Stimulated activated CD4-positive, alpha-beta T cell treated with anti-CD3 and anti-CD28 coated beads, TNF-alpha, amount 100 ng/mL, for 48 hours (primary cell): ENCODE results near the gene ERFL.
"Not testable (repeated sequence)": the region's sequence is repeated elsewhere in the genome, so short reads cannot be mapped to it uniquely, and the experiment has no call there.

Source experiments
- DNase-seq, 3 donors: peaks; one replicate each; pipeline ENCODE4 v3.0.0-alpha.2; 2020; ENCODE audit warnings: low read depth in 3 of 3

Gene ERFL

GRCh38 chr19:41877916-41878905 lies 50.0 kb downstream of the ERFL start:
- DNase-seq: no peak

DNA sequence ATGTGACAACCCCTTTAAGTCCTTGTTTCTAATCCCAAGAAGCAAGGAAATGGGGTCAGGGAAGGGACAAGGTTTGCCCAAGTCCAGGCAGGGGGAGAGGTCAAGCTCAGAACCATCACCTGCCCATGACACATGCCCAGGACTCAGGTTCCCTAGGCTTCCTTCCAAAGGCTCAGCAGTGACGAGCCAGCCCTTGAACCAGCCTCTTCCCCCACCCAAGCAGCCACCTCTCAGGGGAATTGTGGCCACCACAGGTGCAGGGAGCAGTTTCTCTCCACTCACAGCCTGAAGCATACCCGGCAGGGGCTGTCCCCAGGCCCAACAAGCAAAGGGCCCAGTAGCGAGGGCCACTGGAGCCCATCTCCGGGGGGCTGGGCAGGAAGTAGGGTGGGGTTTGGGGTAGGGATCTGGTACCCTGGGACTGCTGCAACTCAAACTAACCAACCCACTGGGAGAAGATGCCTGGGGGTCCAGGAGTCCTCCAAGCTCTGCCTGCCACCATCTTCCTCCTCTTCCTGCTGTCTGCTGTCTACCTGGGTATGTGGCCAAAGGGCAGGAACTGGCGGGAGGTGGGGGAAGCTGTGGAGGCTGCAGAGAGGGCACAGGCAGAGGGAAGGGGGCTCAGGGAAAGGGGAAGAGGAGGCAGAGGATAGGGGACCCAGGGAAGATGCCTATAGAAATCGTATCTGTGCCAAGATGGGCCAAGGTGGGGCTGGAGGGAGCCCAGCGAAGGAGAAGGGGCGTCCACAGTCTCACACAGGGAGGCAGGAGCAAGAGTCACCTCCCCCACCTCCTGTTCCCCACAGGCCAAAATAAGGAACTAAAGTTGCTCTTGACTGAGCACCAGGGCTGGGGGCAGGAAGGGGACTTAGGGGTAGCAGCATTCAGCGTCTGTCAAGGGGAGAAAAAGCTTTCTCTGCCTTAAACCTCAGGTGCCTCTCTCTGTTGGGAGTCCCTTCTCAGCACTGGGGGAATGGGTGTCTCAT lies 51.1 kb downstream of the ERFL start, which contains the start of gene CD79A:
Gene CD79A, plus strand, starts transcription at position 433 of the 986 bp plus-strand sequence. Its CDS starts 26 bp downstream, at position 459.
- DNase-seq: no peak

GRCh38 chr19:41875973-41876372 lies 52.3 kb downstream of the ERFL start:
- DNase-seq: not testable (repeated sequence)

DNA sequence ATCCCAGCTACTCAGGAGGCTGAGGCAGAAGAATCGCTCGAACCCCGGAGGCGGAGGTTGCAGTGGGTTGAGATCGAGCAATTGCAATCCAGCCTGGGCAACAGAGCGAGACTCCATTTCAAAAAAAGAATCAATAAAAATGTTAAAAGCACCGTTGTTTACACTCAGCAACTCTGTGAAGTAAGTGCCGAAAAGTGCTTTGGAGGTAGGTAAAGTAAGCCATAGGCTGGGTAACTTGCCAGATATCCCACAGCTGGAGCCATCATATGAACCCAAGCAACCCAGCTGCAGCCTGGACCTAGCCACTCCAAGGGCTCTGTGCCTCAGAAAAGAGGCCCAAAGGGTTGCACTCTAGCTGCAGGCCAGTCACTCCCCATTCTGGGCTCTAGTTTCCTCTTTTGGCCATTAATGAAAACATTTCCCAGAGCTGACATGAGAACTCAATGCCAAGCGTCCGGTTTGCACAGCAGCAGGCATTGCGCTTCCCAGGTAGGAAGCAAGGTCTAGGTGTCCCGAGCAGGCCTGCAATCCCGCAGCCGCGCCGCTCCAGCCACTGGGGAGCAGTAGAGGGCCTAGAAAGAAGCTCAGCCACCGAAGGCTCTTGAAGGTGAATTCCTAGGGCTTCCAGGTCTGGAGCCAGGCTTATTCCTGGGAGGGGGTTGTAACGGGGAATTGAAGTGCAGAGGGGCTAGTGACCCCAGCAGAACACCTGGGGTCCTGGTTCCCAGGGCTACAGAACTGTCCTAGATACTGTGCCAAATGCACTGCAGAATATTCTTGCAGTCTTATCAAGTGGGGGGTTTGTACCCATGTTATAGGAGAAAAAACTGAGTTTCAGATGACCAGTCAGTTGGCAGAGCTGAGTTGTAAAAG lies 55.2 kb downstream of the ERFL start:
- DNase-seq: no peak

- no peak for DNase-seq
Observed at GRCh38 chr19:41872384-41872774, 55.9 kb downstream of the ERFL start.

DNA sequence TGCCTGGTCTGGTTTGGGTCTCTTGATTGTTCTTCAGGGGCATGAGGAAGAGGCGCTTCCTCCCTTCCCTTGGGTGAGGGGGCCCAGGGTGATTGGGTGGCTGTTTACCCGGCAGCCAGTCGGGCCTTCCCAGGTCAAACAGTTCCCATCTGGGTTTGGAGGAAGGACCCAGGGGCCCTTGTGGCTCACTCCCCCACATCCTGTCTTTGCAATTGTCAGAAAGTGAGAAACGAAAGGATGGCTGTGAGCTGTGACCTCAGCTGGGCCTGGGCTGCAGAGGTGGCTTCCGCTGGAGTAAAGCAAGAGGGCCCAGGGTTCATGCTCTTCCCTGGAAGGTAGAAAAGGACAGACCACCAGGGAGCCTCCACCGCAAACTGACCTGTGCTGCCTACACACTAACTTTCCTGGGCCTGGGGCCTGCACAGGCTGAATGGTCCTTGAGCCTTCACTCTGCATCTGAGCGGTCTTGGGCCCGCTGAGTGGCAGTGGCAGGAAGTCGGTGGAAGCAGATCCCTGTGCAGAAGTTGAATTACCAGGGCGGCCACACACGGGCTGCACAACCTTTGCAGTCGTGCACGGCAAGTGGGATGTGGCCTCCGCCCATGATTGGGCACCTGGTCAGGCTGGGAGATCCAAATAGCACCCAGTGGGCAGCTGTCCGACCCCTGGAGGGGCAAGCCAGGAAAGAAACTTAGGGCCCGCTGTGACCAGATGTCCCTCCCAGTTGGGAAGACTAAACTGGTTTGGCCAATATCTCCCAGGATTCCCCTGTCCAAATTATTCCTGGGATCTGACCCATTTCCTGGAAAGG lies 56.5 kb downstream of the ERFL start:
- peak in 2 of 3 donors; percentile 62 to 63 for DNase-seq

- no peak for DNase-seq
Observed at GRCh38 chr19:41870401-41870873, 57.8 kb downstream of the ERFL start.

GRCh38 chr19:41869374-41869955 lies 58.8 kb downstream of the ERFL start:
- no peak for DNase-seq

GRCh38 chr19:41868989-41869300 lies 59.3 kb downstream of the ERFL start:
- DNase-seq: no peak

- no peak for DNase-seq
Observed at GRCh38 chr19:41868120-41868988, 59.9 kb downstream of the ERFL start.

DNA sequence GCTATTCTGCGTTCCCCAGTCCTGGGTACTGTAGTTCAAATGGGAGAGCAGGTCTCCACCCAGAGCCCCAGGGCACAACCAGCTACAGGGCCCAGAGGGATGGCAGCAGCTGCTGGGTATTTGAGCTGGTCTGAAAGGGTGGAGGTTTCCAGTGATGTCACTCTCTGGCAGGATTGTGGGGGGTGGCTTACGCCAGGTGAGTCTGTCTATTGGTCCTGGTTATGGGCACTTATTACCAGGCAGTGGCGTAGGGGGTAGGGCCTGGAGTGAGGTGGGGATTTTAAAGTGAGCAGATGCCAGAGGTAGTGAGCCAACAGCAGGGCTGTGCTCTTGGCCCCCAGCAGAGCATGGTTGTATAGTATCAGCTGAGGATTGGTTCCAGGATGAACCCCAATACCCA lies 62.0 kb downstream of the ERFL start:
- DNase-seq: no peak

GRCh38 chr19:41864374-41864773 lies 63.9 kb downstream of the ERFL start:
- DNase-seq: no peak

DNA sequence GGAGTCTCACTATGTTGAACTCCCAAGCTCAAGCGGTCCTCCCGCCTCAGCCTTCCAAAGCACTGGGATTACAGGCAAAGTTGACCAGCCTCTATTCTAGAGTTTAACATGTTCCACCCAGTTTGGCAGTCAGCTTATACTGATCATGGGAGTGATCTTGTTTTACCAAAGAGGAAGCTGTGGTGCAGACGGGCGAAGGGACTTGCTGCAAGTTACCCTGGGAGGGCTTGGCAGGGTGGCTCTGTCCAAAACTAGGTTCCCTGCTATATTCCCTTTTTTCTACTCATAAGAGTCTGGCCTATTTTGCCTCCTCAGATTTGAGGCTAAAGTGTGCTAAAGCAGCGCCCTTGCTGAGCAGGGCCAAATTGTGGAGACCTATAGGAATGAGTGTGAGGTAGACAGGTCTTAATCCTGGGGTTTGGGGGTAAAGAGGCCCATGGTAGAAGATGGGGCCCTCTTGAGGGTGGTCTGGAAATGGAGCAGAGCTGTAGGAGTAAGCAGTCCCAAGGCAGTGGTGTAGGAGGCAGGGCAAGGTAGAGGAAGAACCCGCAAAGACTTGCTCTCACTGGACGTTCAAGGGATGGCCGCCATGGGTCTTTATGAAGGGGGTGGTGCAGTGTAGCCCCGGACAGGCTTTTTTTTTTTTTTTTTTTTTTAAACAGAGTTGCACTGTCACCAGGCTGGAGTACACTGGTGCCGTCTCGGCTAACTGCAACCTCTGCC lies 64.9 kb downstream of the ERFL start:
- DNase-seq: no peak

- DNase-seq: no peak
Observed at GRCh38 chr19:41862445-41862986, 65.7 kb downstream of the ERFL start.

- no peak for DNase-seq
Observed at GRCh38 chr19:41861846-41862245, 66.4 kb downstream of the ERFL start.

- no peak for DNase-seq
Observed at GRCh38 chr19:41861116-41861768, 67.0 kb downstream of the ERFL start.

GRCh38 chr19:41860419-41861115 lies 67.7 kb downstream of the ERFL start:
- no peak for DNase-seq
